Bronchial epithelial cell (primary cell): Measurements from ENCODE around the gene STX2. TPM values are rescaled to one million over a fixed set of nuclear protein-coding genes. Genes with fewer than 3 reads are reported as not detected.

Experiments used
- DNase-seq: peaks from one replicate; pipeline ENCODE4 v3.0.0-alpha.2; 2010; ENCODE audit warnings: low read depth
- FAIRE-seq: peaks from 2 replicates; lab custom pipeline; 2011; peaks lifted over from hg19 to GRCh38; lab: Jason Lieb, UNC
- H3K27me3 ChIP-seq: 2 replicates; pipeline ENCODE4 v1.5.1; 2011; ENCODE audit warnings: low read length; ENCODE audit not compliant: control insufficient read depth, insufficient read depth
- H3K36me3 ChIP-seq: 2 replicates; pipeline ENCODE4 v1.5.1; 2011; ENCODE audit warnings: low read length; ENCODE audit not compliant: control insufficient read depth, insufficient read depth
- H3K4me3 ChIP-seq: 2 replicates; pipeline ENCODE4 v1.5.1; 2011; ENCODE audit warnings: mild to moderate bottlenecking, low read depth, low read length, control low read depth
- total RNA-seq: library from RNA; depleted of rRNA; stranded (reverse); fragments of >200 nt; gene quantifications from 2 replicates; pipeline ENCODE4 v1.2.1, GENCODE V29; 2014
- TF ChIP-seq, protein P1 (sequence below): IDR thresholded peaks from 2 replicates; pipeline ENCODE4 v1.5.1; 2011; ENCODE audit warnings: mild to moderate bottlenecking, moderate library complexity, low read length, control low read depth, inconsistent platforms; ENCODE audit not compliant: insufficient read depth, severe bottlenecking

Gene STX2
- total RNA-seq, 1 donor from 2014 or later = 8.4 TPM

DNA sequence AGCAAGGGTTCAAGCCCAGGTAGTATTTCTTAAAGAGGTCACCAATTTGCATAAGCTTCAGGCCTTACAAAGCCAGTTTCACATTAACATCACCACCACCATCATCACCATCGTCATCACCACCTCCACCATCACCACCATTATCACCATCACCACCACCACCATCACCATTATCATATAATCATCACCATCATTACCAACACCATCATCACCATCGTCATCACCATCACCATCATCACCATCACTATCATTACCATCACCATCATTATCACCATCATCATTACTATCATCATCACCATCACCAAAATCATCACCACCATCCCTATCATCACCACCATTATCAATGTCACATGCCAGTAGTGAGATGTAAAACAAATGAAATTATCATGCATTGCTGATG, 72.6 kb downstream of the STX2 start:
- FAIRE-seq (no peak), DNase-seq (no peak)
- TF ChIP-seq, protein P1, sequence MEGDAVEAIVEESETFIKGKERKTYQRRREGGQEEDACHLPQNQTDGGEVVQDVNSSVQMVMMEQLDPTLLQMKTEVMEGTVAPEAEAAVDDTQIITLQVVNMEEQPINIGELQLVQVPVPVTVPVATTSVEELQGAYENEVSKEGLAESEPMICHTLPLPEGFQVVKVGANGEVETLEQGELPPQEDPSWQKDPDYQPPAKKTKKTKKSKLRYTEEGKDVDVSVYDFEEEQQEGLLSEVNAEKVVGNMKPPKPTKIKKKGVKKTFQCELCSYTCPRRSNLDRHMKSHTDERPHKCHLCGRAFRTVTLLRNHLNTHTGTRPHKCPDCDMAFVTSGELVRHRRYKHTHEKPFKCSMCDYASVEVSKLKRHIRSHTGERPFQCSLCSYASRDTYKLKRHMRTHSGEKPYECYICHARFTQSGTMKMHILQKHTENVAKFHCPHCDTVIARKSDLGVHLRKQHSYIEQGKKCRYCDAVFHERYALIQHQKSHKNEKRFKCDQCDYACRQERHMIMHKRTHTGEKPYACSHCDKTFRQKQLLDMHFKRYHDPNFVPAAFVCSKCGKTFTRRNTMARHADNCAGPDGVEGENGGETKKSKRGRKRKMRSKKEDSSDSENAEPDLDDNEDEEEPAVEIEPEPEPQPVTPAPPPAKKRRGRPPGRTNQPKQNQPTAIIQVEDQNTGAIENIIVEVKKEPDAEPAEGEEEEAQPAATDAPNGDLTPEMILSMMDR = no peak
- Histone ChIP-seq H3K27me3 (no peaks in the 10 kb centered on the region), H3K36me3 (no peaks in the 10 kb centered on the region), H3K4me3 (no peak overlapping the region)

- Histone ChIP-seq H3K27me3 (no peaks in the 10 kb centered on the region), H3K36me3 (no peaks in the 10 kb centered on the region), H3K4me3 (no peak overlapping the region)
- DNase-seq (peak; percentile 5), FAIRE-seq (no peak)
- TF ChIP-seq, protein P1 = no peak
Observed at GRCh38 chr12:130765186-130765659, 73.8 kb downstream of the STX2 start.

DNA sequence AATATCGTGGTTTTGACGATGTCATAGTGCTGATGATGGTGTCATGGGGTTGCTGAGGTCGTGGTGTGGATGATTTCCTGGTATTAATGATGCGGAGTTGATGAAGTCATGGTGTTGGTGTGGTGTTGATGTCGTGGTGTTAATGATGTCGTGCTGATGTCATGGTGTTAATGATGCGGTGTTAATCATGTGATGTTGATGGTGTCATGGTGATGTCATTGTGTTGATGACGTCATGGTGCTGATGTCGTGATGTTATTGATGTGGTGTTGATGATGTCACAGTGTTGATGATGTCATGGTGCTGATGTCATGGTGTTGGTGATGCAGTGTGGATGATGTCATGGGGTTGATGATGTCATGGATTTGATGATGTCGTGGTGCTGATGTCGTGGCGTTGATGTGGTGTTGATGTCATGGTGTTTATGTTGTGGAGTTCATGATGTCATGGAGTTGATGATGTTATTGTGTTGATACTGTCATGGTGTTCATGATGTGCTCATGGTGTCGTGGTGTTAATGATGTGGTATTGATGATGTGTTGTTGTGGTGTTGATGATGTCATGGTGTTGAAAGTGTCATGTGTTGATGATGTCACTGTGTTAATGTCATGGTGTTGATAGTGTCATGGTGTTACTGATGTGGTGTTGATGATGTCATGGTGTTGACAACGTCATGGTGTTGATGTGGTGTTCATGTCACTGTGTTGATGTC, 74.4 kb downstream of the STX2 start:
- no peaks in the 10 kb centered on the region for H3K27me3 ChIP-seq
- FAIRE-seq = no peak
- DNase-seq = peak; percentile 25
- TF ChIP-seq, protein P1 = no peak
- H3K4me3 ChIP-seq = no peak overlapping the region
- H3K36me3 ChIP-seq = no peaks in the 10 kb centered on the region

GRCh38 chr12:130764073-130764472, 75.0 kb downstream of the STX2 start:
- Histone ChIP-seq H3K36me3 (no peaks in the 10 kb centered on the region), H3K4me3 (no peak overlapping the region), H3K27me3 (no peaks in the 10 kb centered on the region)
- DNase-seq (peak; percentile 4), FAIRE-seq (peak; percentile 99)
- TF ChIP-seq, protein P1 = no peak

- no peak for FAIRE-seq
- H3K4me3 ChIP-seq = no peak overlapping the region
- no peaks in the 10 kb centered on the region for H3K27me3 ChIP-seq
- TF ChIP-seq, protein P1 = no peak
- H3K36me3 ChIP-seq = no peaks in the 10 kb centered on the region
- no peak for DNase-seq
Observed at GRCh38 chr12:130762319-130762675, 76.8 kb downstream of the STX2 start.
